Keratinocyte (primary cell): ENCODE results near the gene BBX.

ENCODE experiments used
- CTCF ChIP-seq, 3 experiments: IDR thresholded peaks in 1 of 3; conservative IDR thresholded peaks in 1 of 3; optimal IDR thresholded peaks in 1 of 3; 2 replicates in 2 of 3; 3 replicates in 1 of 3; pipeline versions ENCODE3 to v1.5.1; 2011; ENCODE audit warnings: low read length in 3 of 3, mild to moderate bottlenecking in 3 of 3, moderate library complexity in 2 of 3, control low read depth in 1 of 3, inconsistent platforms in 1 of 3; ENCODE audit not compliant: insufficient read depth in 2 of 3; ENCODE audit errors: extremely low read depth in 1 of 3
- EZH2 ChIP-seq: IDR thresholded peaks from one replicate; pipeline ENCODE4 v1.6.1; 2012; ENCODE audit warnings: inconsistent platforms, mild to moderate bottlenecking, low read length, moderate library complexity

GRCh38 chr3:107761391-107761790 lies 238.6 kb downstream of the BBX start:
- no peak for TF ChIP-seq CTCF (optimal IDR thresholded peaks at IDR 0.05 in 1 of 3, IDR thresholded peaks at IDR 0.05 in 1 of 3, conservative IDR thresholded peaks at IDR 0.05 in 1 of 3; ENCODE audit: extremely low read depth in 1 of 3, insufficient read depth in 2 of 3, low read length in 3 of 3)
- TF ChIP-seq EZH2 = no peak
